Right ventricle myocardium superior (tissue), 1 donor: Measurements from ENCODE around the gene RAB8B. TPM values are rescaled to one million over a fixed set of nuclear protein-coding genes. Genes with fewer than 3 reads are reported as not detected.
"Not testable (repeated sequence)": the region's sequence is repeated elsewhere in the genome, so short reads cannot be mapped to it uniquely, and the experiment has no call there.

Experiments
- ATAC-seq: fragments of 200-7000 bp; cut with Tn5 transposase; one replicate; pipeline ENCODE4 v1.9.1; 2020; ENCODE audit warnings: mild to moderate bottlenecking; ENCODE audit not compliant: poor library complexity
- DNase-seq: peaks from one replicate; pipeline ENCODE4 v3.0.0-alpha.2; 2020
- intact Hi-C: fragments of 100-400 bp; cut with DNase I; formaldehyde crosslinking; loops from one replicate; pipeline ENCODE4 v1.11.2; 2022
- total RNA-seq: library from RNA; stranded (reverse); fragmentation: NEBNext Ultra II Directional; extraction: Animal tissue kit (Norgen Biotek cat#: 25700); gene quantifications from one replicate; pipeline ENCODE4 v1.2.1, GENCODE V29; 2021
- donor health status: DM: no; HTN: yes; CAD: no; lungs with severe emphysema.

RAB8B gene
- total RNA-seq, 1 donor from 2014 or later: 10.0 TPM

- intact Hi-C loops: no loop called here
- ATAC-seq: no peak
These were observed 37.6 kb downstream of the RAB8B start for GRCh38 chr15:63226966-63227401.

GRCh38 chr15:63227689-63228088, 38.3 kb downstream of the RAB8B start:
- DNase-seq (no peak), ATAC-seq (no peak)
- intact Hi-C loops: no loop called here

More at GRCh38 chr15:63226966-63227401, 37.6 kb downstream of the RAB8B start:
- DNase-seq: no peak

GRCh38 chr15:63231206-63231605, 41.8 kb downstream of the RAB8B start:
- no peak for DNase-seq
- ATAC-seq: no peak
- intact Hi-C loops: no loop called here

GRCh38 chr15:63231706-63232105, 42.3 kb downstream of the RAB8B start:
- DNase-seq (no peak), ATAC-seq (peak; percentile 25)
- intact Hi-C loops: no loop called here

- no peak for DNase-seq
- ATAC-seq: no peak
- intact Hi-C loops: no loop called here
These were observed 43.0 kb downstream of the RAB8B start for GRCh38 chr15:63232405-63232804.

- ATAC-seq (no peak), DNase-seq (no peak)
- intact Hi-C loops: no loop called here
These were observed 43.5 kb downstream of the RAB8B start for GRCh38 chr15:63232943-63233342.

- DNase-seq: no peak
- intact Hi-C loops: no loop called here
These were observed 44.4 kb downstream of the RAB8B start for GRCh38 chr15:63233667-63234423.

GRCh38 chr15:63234451-63234870, 45.1 kb downstream of the RAB8B start:
- peak; percentile 70 for DNase-seq
- intact Hi-C loops: no loop called here
- ATAC-seq: peak; percentile 88

More at GRCh38 chr15:63233667-63234423, 44.4 kb downstream of the RAB8B start:
- peak; percentile 58 for ATAC-seq

GRCh38 chr15:63236272-63236671, 46.9 kb downstream of the RAB8B start:
- DNase-seq (no peak), ATAC-seq (no peak)
- intact Hi-C loops: no loop called here

- DNase-seq, intact Hi-C loops, ATAC-seq: not testable (repeated sequence)
These were observed 47.7 kb downstream of the RAB8B start for GRCh38 chr15:63237086-63237485.

GRCh38 chr15:63238171-63238570, 48.8 kb downstream of the RAB8B start:
- intact Hi-C loops: no loop called here
- ATAC-seq (no peak), DNase-seq (no peak)

GRCh38 chr15:63238796-63239195, 49.4 kb downstream of the RAB8B start:
- ATAC-seq: peak; percentile 26
- intact Hi-C loops: no loop called here
- DNase-seq: no peak

- DNase-seq (no peak), ATAC-seq (no peak)
- intact Hi-C loops: no loop called here
These were observed 50.7 kb downstream of the RAB8B start for GRCh38 chr15:63240109-63240508.

- intact Hi-C loops: no loop called here
- DNase-seq (no peak), ATAC-seq (no peak)
These were observed 51.9 kb downstream of the RAB8B start for GRCh38 chr15:63241316-63241715.

GRCh38 chr15:63243101-63243500, 53.7 kb downstream of the RAB8B start:
- intact Hi-C loops: no loop called here
- peak; percentile 62 for ATAC-seq
- DNase-seq: peak; percentile 50

- intact Hi-C loops: no loop called here
- ATAC-seq (no peak), DNase-seq (no peak)
These were observed 54.4 kb downstream of the RAB8B start for GRCh38 chr15:63243776-63244175.

GRCh38 chr15:63244399-63244798, 55.0 kb downstream of the RAB8B start:
- DNase-seq (no peak), ATAC-seq (no peak)
- intact Hi-C loops: no loop called here

GRCh38 chr15:63244976-63245645, 55.7 kb downstream of the RAB8B start:
- ATAC-seq: no peak

GRCh38 chr15:63246691-63247469, 57.5 kb downstream of the RAB8B start:
- intact Hi-C loops: no loop called here
- ATAC-seq (peak; percentile 78), DNase-seq (no peak)

More at GRCh38 chr15:63244976-63245645, 55.7 kb downstream of the RAB8B start:
- DNase-seq: no peak
- intact Hi-C loops: no loop called here
